Measurements from ENCODE around the gene STARD8. TPM values are rescaled to one million over a fixed set of nuclear protein-coding genes. Genes with fewer than 3 reads are reported as not detected.

STARD8 gene
- total RNA-seq, 1 donor from 2014 or later = 9.9 TPM

DNA sequence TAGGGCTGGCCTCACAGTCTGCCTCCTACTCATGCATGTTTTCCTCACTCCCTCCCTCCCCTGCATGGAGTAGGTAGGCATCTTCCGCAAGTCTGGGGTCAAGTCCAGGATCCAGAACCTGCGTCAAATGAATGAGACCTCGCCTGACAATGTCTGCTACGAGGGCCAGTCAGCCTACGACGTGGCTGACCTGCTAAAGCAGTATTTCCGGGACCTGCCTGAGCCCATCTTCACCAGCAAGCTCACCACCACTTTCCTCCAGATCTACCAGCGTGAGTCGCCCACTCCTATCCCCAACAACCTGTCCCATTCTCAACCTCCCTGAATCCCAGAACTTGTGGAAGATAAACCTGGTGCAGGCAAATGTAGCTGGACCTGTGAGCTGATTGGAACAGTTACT lies 73.4 kb downstream of the STARD8 start:
- Mint-ChIP-seq H3K36me3 (no peaks in the 10 kb centered on the region), H3K9me3 (no peaks in the 10 kb centered on the region), H3K4me3 (no peak overlapping the region), H3K4me1 (ENCODE audit: unreplicated experiment) (no peaks in the 10 kb centered on the region), H3K27me3 (no peaks in the 10 kb centered on the region), H3K27ac (no peak overlapping the region)
- no peak for TF ChIP-seq CTCF (conservative IDR thresholded peaks at IDR 0.05)
- no peak for DNase-seq (ENCODE audit: extremely low spot score, unreplicated experiment)

DNA sequence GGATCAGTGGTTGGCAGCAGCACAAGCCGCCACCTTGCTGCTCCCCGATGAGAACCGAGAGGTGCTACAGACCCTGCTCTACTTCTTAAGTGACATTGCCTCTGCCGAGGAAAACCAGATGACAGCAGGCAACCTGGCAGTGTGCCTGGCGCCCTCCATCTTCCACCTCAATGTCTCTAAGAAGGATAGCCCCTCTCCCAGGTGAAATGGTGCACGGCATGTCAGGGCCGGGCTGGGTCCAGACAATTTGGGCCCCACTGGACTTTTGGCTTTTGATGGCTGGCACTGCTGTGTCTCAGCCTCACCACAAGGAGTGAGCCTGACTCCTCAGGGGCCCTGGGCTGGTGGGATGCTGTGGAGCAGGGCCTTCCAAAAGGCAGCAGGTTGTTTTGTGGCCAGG lies 74.1 kb downstream of the STARD8 start:
- no peaks in the 10 kb centered on the region for H3K4me1 Mint-ChIP-seq (ENCODE audit: unreplicated experiment)
- TF ChIP-seq CTCF (conservative IDR thresholded peaks at IDR 0.05) = no peak
- no peaks in the 10 kb centered on the region for H3K9me3 Mint-ChIP-seq
- H3K36me3 Mint-ChIP-seq = no peaks in the 10 kb centered on the region
- no peak overlapping the region for H3K27ac Mint-ChIP-seq
- H3K27me3 Mint-ChIP-seq = no peaks in the 10 kb centered on the region
- no peak overlapping the region for H3K4me3 Mint-ChIP-seq
- DNase-seq (ENCODE audit: extremely low spot score, unreplicated experiment) = no peak

- TF ChIP-seq CTCF (conservative IDR thresholded peaks at IDR 0.05) = no peak
- Mint-ChIP-seq H3K9me3 (no peaks in the 10 kb centered on the region), H3K4me3 (no peak overlapping the region), H3K27me3 (no peaks in the 10 kb centered on the region), H3K36me3 (no peaks in the 10 kb centered on the region), H3K27ac (no peak overlapping the region), H3K4me1 (ENCODE audit: unreplicated experiment) (no peaks in the 10 kb centered on the region)
- DNase-seq (ENCODE audit: extremely low spot score, unreplicated experiment) = no peak
Observed at GRCh38 chrX:68721991-68722860, 74.8 kb downstream of the STARD8 start.

- H3K27ac Mint-ChIP-seq = no peak overlapping the region
- H3K4me1 Mint-ChIP-seq (ENCODE audit: unreplicated experiment) = no peaks in the 10 kb centered on the region
- DNase-seq (ENCODE audit: extremely low spot score, unreplicated experiment) = no peak
- H3K4me3 Mint-ChIP-seq = no peak overlapping the region
- no peaks in the 10 kb centered on the region for H3K9me3 Mint-ChIP-seq
- no peaks in the 10 kb centered on the region for H3K27me3 Mint-ChIP-seq
- TF ChIP-seq CTCF (conservative IDR thresholded peaks at IDR 0.05) = no peak
- no peaks in the 10 kb centered on the region for H3K36me3 Mint-ChIP-seq
Observed at GRCh38 chrX:68723491-68724155, 76.2 kb downstream of the STARD8 start.

DNA sequence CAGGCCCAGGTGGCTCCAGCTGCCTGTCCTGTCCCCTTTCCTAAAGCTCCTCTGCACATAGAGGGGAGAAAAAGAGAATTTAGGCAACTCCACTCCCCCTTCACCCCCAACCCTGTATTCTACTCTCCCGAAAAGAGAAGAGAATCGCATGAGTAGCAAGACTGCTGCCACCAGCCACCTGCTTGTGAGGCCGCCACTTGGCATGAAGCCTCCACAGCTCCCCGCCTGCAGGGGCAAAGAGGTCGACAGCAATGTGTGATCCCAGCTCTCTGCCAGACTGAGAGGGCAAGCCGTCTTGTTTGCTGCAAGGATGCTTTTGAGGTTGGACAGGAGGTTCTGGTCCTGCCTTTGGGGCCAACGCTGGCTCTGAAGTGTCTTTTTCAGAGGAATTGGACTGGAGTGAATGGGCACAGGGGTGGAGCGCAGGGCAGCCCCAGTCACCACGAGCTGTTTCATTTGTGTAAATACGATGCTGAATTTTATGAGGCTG lies 77.1 kb downstream of the STARD8 start:
- H3K36me3 Mint-ChIP-seq = no peaks in the 10 kb centered on the region
- no peaks in the 10 kb centered on the region for H3K27me3 Mint-ChIP-seq
- no peak overlapping the region for H3K27ac Mint-ChIP-seq
- DNase-seq (ENCODE audit: extremely low spot score, unreplicated experiment) = no peak
- no peaks in the 10 kb centered on the region for H3K4me1 Mint-ChIP-seq (ENCODE audit: unreplicated experiment)
- TF ChIP-seq CTCF (conservative IDR thresholded peaks at IDR 0.05) = no peak
- H3K9me3 Mint-ChIP-seq = no peaks in the 10 kb centered on the region
- H3K4me3 Mint-ChIP-seq = no peak overlapping the region

Data from type B pancreatic cell (in vitro differentiated cells).